GM18951 (cell line): ENCODE measurements around the gene RHCE.
"Not testable (repeated sequence)": the region's sequence is repeated elsewhere in the genome, so short reads cannot be mapped to it uniquely, and the experiment has no call there.

Experiments
- POLR2A ChIP-seq: IDR thresholded peaks from 4 replicates; pipeline ENCODE4 v1.6.1; 2011; ENCODE audit warnings: mild to moderate bottlenecking; ENCODE audit not compliant: insufficient read length, insufficient read depth; ENCODE audit errors: extremely low read depth
- in situ Hi-C: fragments of 300-500 bp; cut with MboI; formaldehyde crosslinking; loops from one replicate; pipeline ENCODE4 v1.12.0; 2022; ENCODE audit warnings: low sequenced_read_pairs, mixed read lengths, inconsistent platforms; ENCODE audit not compliant: unreplicated experiment

The RHCE gene

GRCh38 chr1:25392841-25393240 lies 27.8 kb downstream of the RHCE start:
- TF ChIP-seq POLR2A, result no peak
- in situ Hi-C loops, result no loop called here

GRCh38 chr1:25389721-25390120 lies 30.9 kb downstream of the RHCE start:
- in situ Hi-C loops, result not testable (repeated sequence)

- in situ Hi-C loops, result not testable (repeated sequence)
These were observed 31.9 kb downstream of the RHCE start for GRCh38 chr1:25388691-25389090.

GRCh38 chr1:25387096-25387495 lies 33.5 kb downstream of the RHCE start:
- in situ Hi-C loops, result not testable (repeated sequence)

GRCh38 chr1:25383875-25384274 lies 36.8 kb downstream of the RHCE start:
- in situ Hi-C loops, result loop anchor here (5.0 kb wide), 1 partner anchor 72 kb away; no protein-coding TSS in a partner anchor

- in situ Hi-C loops, result loop anchor here (5.0 kb wide), 1 partner anchor 71 kb away; no protein-coding TSS in a partner anchor
These were observed 37.5 kb downstream of the RHCE start for GRCh38 chr1:25383090-25383489.

- in situ Hi-C loops, result loop anchor here (5.0 kb wide), 1 partner anchor 70 kb away; no protein-coding TSS in a partner anchor
These were observed 38.1 kb downstream of the RHCE start for GRCh38 chr1:25382543-25382942.

- in situ Hi-C loops, result not testable (repeated sequence)
These were observed 42.3 kb downstream of the RHCE start for GRCh38 chr1:25378367-25378766.

- in situ Hi-C loops, result not testable (repeated sequence)
These were observed 48.9 kb downstream of the RHCE start for GRCh38 chr1:25371757-25372156.

- in situ Hi-C loops, result not testable (repeated sequence)
These were observed 50.8 kb downstream of the RHCE start for GRCh38 chr1:25369691-25370271.

GRCh38 chr1:25369241-25369640 lies 51.4 kb downstream of the RHCE start:
- in situ Hi-C loops, result no loop called here
- TF ChIP-seq POLR2A, result no peak

GRCh38 chr1:25362634-25363559 lies 57.7 kb downstream of the RHCE start:
- in situ Hi-C loops, result not testable (repeated sequence)

- in situ Hi-C loops, result no loop called here
- TF ChIP-seq POLR2A, result no peak
These were observed 58.7 kb downstream of the RHCE start for GRCh38 chr1:25361901-25362300.

GRCh38 chr1:25360596-25361581 lies 59.7 kb downstream of the RHCE start:
- no peak for TF ChIP-seq POLR2A
- in situ Hi-C loops, result no loop called here
